Sigmoid colon (tissue), 7 donors: ENCODE data around the gene SDF2. TPM values are rescaled to one million over a fixed set of nuclear protein-coding genes. Genes with fewer than 3 reads are reported as not detected.

Source experiments
- DNase-seq: peaks from one replicate; pipeline ENCODE4 v3.0.0-alpha.2; 2019
- H3K27ac ChIP-seq, 4 donors: fragments of 200-600 bp; sonication (generic); one replicate each; pipeline ENCODE4 v1.5.1; 2016 to 2019; ENCODE audit warnings: mild to moderate bottlenecking in 1 of 4
- H3K27me3 ChIP-seq, 3 donors: fragments of 200-600 bp; sonication (generic); one replicate each; pipeline ENCODE4 v1.5.1; 2019; ENCODE audit warnings: mild to moderate bottlenecking in 1 of 3
- H3K36me3 ChIP-seq, 4 donors: fragments of 200-600 bp; sonication (generic); one replicate each; pipeline ENCODE4 v1.5.1; 2016 to 2019
- H3K4me1 ChIP-seq, 4 donors: fragments of 200-600 bp; sonication (generic); one replicate each; pipeline ENCODE4 v1.5.1; 2017 to 2019
- H3K4me3 ChIP-seq, 4 donors: fragments of 200-600 bp; sonication (generic); one replicate each; pipeline ENCODE4 v1.5.1; 2017 to 2019; ENCODE audit warnings: mild to moderate bottlenecking in 2 of 4, moderate library complexity in 1 of 4
- H3K9me3 ChIP-seq, 4 donors: fragments of 200-600 bp in 3 of 4; sonication (generic) in 3 of 4; one replicate each; pipeline versions ENCODE4 v1.5.1 to v1.6.1; 2013 to 2019
- EP300 ChIP-seq, 4 donors: sonication (generic); formaldehyde crosslinking; IDR thresholded peaks; one replicate each; pipeline ENCODE4 v1.6.1; 2017; ENCODE audit warnings: antibody characterized with exemption in 4 of 4
- POLR2A ChIP-seq, 2 donors: fragments of 450-650 bp; IDR thresholded peaks; one replicate each; pipeline ENCODE4 v1.6.1; 2016; ENCODE audit warnings: antibody characterized with exemption in 2 of 2, mild to moderate bottlenecking in 2 of 2, moderate library complexity in 2 of 2
- POLR2AphosphoS5 ChIP-seq, 4 donors: sonication (generic); formaldehyde crosslinking; IDR thresholded peaks; one replicate each; pipeline ENCODE4 v1.6.1; 2017; ENCODE audit warnings: antibody characterized with exemption in 4 of 4
- WGBS, 2 donors: extraction: QIAGEN DNeasy Blood & Tissue Kit; methylation state at CpG; one replicate each; pipeline ENCODE4 v1.1.7; 2013; 5-methylcytosine and 5-hydroxymethylcytosine counted together
- intact Hi-C: fragments of 100-400 bp; cut with DNase I; formaldehyde crosslinking; loops from one replicate; pipeline ENCODE4 v1.15.1; 2023
- polyA plus RNA-seq, 3 donors: library from polyadenylated mRNA; stranded (reverse); fragments of 200-250 nt; gene quantifications; one replicate each; pipeline ENCODE4 v1.2.3, GENCODE V29; 2013
- total RNA-seq, 4 donors: library from RNA; depleted of rRNA; stranded (reverse); fragments of >200 nt; gene quantifications; one replicate each; pipeline ENCODE4 v1.1.0, GENCODE V29; 2016
- TF ChIP-seq, protein P1 (sequence below), 4 experiments: fragments of 450-650 bp in 3 of 4; fragments of 200-600 bp in 1 of 4; IDR thresholded peaks; one replicate each; pipeline ENCODE4 v1.5.1; 2016 to 2019; ENCODE audit warnings: antibody characterized with exemption in 4 of 4, mild to moderate bottlenecking in 3 of 4, moderate library complexity in 2 of 4
- donor health status: healthy with polysubstance abuse.
- donor health status: Bipolar disorder and iron deficiency.
- donor health status: healthy.

Gene SDF2
- total RNA-seq (10 to 100 TPM; 41.8 to 61.8 (median 48.1) TPM), polyA plus RNA-seq (10 to 100 TPM; 46.2 to 55.0 (median 51.0) TPM)

GRCh38 chr17:28661635-28662526 lies at the start of gene SDF2, which contains the start of gene SUPT6H:
Gene SDF2, minus strand, starts transcription at chr17:28661906. Its CDS starts 30 bp downstream, at chr17:28661876.
Gene SUPT6H, plus strand, starts transcription at chr17:28662205. Its CDS starts 11,197 bp downstream, at chr17:28673402.
- Histone ChIP-seq H3K27ac (peak within 1 kb of the TSS; percentile 93 to 96 (median 94)), H3K9me3 (no peaks in the 10 kb centered on the region), H3K4me3 (peak within 1 kb of the TSS; percentile 62 to 78 (median 74)), H3K27me3 (no peaks in the 10 kb centered on the region), H3K36me3 (peaks cover 0 to 37% (median 13%) of the 10 kb centered on the region in 4 donors), H3K4me1 (peaks cover 0 to 39% (median 34%) of the 10 kb centered on the region in 4 donors)
- TF ChIP-seq POLR2AphosphoS5 (IDR thresholded peaks at IDR 0.05) (peak; percentile 98 to 99 (median 99)), EP300 (IDR thresholded peaks at IDR 0.05) (no peak), POLR2A (IDR thresholded peaks at IDR 0.05) (peak; percentile 90 to 94)
- intact Hi-C loops, result loop anchor here (2.0 to 5.0 kb wide), 2 partner anchors 17 to 50 kb away; partner anchors contain the start of genes BLTP2 and PROCA1
- 0% methylated on average over 66 of the region's 66 CpGs for WGBS, 2 donors
- DNase-seq, result peak; percentile 95

DNA sequence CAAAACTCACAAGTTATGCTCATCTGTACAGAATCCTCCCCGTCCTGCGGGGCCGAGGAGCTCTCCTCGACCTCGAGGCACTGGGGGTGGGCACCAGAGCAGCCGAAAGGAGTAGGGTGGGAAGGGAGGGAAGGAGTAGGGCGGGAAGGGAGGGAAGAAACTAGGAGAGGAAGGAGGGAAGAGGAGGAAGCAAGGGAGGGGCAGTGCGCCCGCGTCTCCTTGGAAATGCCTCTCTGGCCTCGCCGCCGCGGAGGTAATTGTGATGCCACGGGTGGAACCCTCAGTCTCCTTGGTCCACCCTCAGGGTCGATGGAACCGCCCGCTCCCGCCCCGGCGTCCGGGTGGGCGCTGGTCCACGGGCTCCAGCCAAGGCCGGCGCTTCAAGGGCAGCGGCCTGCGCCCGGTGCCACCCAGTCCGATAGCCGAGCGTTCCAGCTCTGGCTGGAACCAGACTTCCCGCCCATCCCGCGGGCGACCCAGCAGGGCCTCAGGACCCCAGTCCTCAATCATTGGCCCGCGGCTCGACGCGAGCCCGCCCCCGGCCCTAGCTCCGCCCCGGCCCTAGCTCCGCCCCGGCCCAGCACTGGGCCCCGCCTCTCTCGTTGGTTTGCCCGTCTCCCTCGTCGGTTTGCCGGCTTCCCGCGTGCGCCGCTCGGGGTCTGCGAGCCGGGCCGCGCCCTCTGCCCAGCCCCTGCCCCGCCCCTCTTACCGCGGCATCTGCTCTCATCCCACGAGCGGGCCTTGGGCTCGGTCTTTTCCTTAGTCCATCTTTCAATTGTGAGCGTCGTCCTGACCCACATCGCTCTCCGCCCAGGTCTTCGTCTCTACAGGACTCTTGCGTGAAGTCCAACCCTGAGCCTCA lies 49.4 kb upstream of the SDF2 start:
- Histone ChIP-seq H3K36me3 (peaks cover 0 to 25% (median 16%) of the 10 kb centered on the region in 4 donors), H3K27me3 (no peaks in the 10 kb centered on the region), H3K4me1 (peaks cover 0 to 27% (median 20%) of the 10 kb centered on the region in 4 donors), H3K4me3 (peak overlapping the region; percentile 54 to 62 (median 60)), H3K27ac (peak overlapping the region; percentile 92 to 94 (median 92)), H3K9me3 (no peaks in the 10 kb centered on the region)
- TF ChIP-seq, protein P1, sequence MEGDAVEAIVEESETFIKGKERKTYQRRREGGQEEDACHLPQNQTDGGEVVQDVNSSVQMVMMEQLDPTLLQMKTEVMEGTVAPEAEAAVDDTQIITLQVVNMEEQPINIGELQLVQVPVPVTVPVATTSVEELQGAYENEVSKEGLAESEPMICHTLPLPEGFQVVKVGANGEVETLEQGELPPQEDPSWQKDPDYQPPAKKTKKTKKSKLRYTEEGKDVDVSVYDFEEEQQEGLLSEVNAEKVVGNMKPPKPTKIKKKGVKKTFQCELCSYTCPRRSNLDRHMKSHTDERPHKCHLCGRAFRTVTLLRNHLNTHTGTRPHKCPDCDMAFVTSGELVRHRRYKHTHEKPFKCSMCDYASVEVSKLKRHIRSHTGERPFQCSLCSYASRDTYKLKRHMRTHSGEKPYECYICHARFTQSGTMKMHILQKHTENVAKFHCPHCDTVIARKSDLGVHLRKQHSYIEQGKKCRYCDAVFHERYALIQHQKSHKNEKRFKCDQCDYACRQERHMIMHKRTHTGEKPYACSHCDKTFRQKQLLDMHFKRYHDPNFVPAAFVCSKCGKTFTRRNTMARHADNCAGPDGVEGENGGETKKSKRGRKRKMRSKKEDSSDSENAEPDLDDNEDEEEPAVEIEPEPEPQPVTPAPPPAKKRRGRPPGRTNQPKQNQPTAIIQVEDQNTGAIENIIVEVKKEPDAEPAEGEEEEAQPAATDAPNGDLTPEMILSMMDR (IDR thresholded peaks at IDR 0.05), result no peak
- TF ChIP-seq EP300 (IDR thresholded peaks at IDR 0.05) (no peak), POLR2AphosphoS5 (IDR thresholded peaks at IDR 0.05) (peak; percentile 67 to 90 (median 84)), POLR2A (IDR thresholded peaks at IDR 0.05) (peak; percentile 65 to 81)
- intact Hi-C loops, result loop anchor here (5.0 kb wide), 2 partner anchors 49 to 64 kb away; partner anchors contain the start of genes BLTP2, SDF2 and SUPT6H
- WGBS, 2 donors, result 1% methylated on average over 74 of the region's 74 CpGs
- peak; percentile 94 for DNase-seq

GRCh38 chr17:28707339-28707720 lies 45.6 kb upstream of the SDF2 start:
- no peak overlapping the region for H3K4me3 ChIP-seq
- H3K4me1 ChIP-seq, result peaks cover 0 to 18% (median 13%) of the 10 kb centered on the region in 4 donors
- no peak overlapping the region for H3K27ac ChIP-seq
- 90 to 91% methylated on average over 2 of the region's 2 CpGs for WGBS, 2 donors
- H3K36me3 ChIP-seq, result peaks cover 1 to 17% (median 8%) of the 10 kb centered on the region in 4 donors
- H3K27me3 ChIP-seq, result no peaks in the 10 kb centered on the region
- no peak for DNase-seq
- no peaks in the 10 kb centered on the region for H3K9me3 ChIP-seq
- TF ChIP-seq POLR2AphosphoS5 (IDR thresholded peaks at IDR 0.05), result no peak
- no peak for TF ChIP-seq EP300 (IDR thresholded peaks at IDR 0.05)
- TF ChIP-seq, protein P1 (IDR thresholded peaks at IDR 0.05), result no peak
- TF ChIP-seq POLR2A (IDR thresholded peaks at IDR 0.05), result no peak
- intact Hi-C loops, result no loop called here

- no peaks in the 10 kb centered on the region for H3K27me3 ChIP-seq
- intact Hi-C loops, result no loop called here
- no peak overlapping the region for H3K27ac ChIP-seq
- H3K36me3 ChIP-seq, result peaks cover 5 to 24% (median 11%) of the 10 kb centered on the region in 4 donors
- H3K4me3 ChIP-seq, result no peak overlapping the region
- TF ChIP-seq, protein P1 (IDR thresholded peaks at IDR 0.05), result no peak
- TF ChIP-seq POLR2AphosphoS5 (IDR thresholded peaks at IDR 0.05), result no peak
- no peak for TF ChIP-seq POLR2A (IDR thresholded peaks at IDR 0.05)
- no peak for TF ChIP-seq EP300 (IDR thresholded peaks at IDR 0.05)
- H3K9me3 ChIP-seq, result no peaks in the 10 kb centered on the region
- DNase-seq, result no peak
- peaks cover 0 to 12% (median 7%) of the 10 kb centered on the region in 4 donors for H3K4me1 ChIP-seq
- WGBS, 2 donors, result 61 to 75% methylated on average over 6 to 7 of the region's 7 CpGs
Measured at GRCh38 chr17:28706471-28707338, 45.0 kb upstream of the SDF2 start.
